ENCODE measurements around the gene STAC2.

STAC2 gene

DNA sequence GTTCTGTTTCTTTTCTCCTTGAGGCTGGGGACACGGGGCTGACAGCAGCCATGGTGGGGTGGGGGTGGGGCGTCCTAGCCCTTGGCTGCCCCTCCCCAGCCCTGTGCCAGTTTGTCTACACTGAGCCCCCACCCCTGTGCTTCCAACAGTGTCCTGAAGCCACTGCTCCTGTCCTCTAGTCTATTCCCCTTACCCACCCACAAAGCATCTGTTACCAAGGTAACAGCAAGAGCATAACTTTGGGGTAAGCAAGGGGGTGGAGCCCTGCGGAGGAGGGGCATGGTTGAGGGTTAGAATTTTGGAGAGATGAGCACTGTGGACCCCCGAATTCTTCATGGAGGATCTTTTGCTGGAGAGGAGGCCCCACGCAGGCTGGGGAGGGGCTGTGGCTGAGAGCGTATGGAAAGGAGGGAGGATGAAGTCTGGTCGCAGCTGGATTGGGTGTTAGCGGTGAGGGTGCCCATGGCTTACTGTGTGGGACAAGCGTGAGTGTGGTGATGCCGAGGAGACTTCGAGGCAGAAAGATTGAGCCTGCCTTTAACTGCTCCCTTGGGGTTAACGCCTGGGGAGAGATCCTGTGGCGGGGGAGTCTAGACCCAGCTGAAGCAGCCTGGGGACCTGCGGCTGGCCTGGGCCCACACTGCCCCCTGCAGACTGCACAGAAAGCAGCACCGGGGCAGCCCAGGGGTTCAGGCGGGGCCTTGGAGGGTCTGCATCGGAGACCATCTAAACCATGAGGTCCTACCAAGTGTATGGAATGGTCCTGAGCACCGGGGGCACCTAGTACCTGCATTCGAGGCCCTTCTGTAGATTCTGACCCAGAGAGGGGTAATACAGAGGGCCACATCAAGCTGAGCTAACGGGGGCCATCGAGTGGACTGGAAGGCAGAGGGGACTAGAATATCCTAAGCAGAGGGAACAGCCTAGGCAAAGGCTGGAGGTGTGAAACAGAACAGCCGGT is 6.1 kb upstream of the STAC2 start:
- no peak for DNase-seq (ENCODE audit: low spot score)

DNA sequence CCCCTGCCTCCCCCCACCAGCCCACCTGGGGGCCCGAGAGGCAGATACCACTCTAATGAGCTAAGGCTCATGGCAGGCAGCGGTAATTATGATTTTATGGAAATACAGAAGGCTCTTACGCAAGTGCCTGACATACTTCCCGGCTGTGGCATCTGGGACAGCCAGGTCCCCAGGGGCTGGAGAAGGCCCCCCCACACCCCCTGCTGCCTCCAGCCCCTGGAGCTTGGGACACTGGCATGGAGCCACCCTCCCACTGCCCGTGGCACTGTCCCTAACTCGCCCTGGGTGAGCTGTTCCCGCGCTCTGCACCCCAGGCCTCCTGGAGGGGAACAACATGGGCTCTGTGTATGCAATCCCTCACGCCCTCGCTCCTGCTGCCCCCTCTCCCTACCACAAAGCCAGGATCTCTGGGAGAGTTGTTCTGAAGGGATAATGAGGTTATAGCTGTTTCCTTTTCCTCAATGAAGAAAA is 5.4 kb upstream of the STAC2 start:
- no peak for DNase-seq (ENCODE audit: low spot score)

DNA sequence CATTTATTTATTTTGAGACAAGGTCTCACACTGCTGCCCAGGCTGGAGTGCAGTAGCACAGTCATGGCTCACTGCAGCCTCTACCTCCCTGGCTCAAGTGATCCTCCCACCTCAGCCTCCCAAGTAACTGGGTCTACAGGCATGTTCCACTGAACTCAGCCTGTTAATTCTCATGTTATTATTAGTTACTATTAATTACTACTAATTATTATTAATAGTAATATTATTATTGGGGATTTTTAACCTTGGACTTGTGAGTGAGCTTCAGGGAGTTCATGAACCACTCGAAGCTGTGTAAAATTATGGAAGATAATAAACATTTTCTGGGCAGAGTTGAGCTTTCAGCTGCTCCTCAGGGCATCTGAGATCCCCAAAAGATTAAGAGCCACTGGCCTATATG is 4.6 kb upstream of the STAC2 start:
- no peak for DNase-seq (ENCODE audit: low spot score)

DNA sequence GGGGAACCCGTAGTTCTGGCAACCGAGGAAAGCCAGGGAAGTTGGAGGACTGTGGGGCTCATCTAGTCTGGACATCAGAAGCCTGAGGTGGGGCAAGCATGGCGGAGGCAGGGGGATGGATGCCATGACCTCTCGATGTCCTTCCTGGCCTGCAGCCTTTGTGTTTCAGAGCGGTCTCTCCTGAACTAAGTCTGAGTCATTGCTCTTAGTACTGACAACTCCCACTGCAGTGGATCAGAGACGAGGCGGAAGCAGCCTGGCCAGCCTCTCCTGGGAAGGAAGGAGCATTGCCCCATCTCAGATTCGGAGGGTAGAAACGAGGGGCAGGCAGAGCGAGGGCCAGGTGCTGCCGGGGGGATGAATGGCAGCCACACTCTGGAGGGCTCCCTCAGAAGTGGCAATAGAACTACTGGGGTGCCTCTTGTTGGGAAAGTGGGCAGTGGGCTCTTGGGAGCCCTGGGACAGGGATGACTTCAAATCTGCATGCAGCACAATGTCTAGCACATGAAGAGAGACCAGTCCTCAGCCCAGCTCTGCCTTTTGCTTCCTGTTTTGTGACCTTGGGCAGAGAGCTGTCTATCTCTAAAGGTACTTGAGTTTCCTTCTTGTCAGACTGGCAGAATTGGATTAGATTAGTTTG is 3.6 kb upstream of the STAC2 start:
- DNase-seq (ENCODE audit: low spot score), result no peak

DNA sequence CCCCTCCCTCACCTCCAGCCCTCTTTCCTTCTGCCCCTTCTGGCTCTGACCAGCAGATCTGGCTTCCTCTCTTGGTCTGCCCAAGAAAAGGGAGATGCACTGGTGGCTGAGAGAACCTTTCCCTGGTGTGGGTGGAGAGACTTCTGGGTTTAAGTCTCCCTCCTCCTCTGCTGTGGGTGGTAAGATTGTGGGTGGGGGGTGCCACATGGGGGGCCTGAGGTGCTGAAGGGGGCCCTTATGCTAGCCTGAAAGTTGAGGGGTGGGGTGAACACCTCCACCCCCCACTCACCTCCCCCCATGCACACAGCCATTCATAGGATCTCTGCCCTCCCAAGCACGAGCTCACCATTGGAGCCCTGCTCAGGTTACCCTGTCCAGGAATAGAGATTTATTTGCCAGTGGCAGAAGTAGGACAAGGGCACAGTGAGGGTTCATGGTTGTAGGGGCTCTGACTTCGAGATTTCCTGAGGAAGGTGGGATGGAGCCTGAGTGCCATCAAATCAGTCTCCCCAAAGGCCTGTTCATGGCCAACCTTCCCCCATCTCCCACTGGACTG is 1.7 kb upstream of the STAC2 start:
- DNase-seq (ENCODE audit: low spot score), result no peak

DNA sequence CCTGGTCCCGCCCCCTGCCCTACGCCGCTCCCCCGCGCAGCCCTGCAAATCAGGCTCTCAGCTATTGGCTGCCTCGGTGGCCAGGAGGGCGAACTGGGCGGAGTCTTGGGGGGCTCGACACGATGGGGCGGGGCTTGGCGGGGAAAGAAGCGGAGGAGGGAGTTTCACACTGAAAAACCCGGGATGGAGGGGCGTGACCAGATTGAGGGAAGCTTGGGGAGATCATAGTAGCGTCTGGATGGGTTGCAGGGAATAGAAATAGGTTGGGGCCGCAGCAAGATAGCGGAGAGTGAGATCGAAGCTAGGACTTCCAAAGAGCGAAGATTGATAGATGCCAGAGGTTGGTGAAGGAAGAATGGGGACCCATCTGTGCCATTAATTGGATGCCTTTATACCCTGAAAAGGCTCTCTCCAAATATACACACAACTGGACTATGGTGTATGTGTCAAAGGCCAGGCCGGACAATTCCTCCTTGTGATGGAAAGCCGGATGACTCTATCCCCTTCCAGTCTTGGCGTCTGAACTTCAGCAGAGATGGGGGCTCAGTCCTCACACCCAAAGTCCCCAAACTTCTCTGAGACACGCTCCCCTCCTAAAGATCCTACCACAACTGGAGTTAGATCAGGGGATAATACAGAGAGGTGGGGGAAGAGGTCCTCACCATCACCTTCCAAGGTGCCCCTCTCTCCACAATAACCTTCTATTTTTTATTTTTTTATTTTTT is 376 bp upstream of the STAC2 start:
- no peak for DNase-seq (ENCODE audit: low spot score)

DNA sequence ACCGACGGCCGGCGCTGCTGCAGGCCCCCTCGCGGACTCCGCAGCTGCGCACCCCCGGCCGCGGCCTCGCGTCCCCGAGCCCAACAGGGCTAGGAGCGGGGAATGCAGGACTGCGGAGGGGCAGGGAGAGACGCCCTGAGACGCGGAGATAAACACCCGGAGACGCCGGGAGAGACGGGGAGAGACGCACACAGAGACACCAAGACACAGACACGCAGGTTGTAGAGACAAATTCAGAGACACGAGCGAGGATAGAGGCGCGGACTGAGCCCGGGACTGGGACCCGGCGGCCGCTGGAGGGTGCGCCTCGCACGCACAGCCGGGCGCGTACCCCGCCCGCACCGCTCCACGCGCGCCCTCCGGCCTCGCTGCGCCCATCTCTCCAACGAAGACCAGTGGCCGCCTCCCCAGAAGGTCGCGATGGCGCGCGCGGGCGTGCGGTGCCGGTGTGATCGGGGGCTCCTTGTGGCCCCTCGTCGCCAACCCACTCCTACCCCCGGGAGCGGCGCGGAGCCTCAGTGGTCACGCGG is 902 bp downstream of the STAC2 start:
- no peak for DNase-seq (ENCODE audit: low spot score)

DNA sequence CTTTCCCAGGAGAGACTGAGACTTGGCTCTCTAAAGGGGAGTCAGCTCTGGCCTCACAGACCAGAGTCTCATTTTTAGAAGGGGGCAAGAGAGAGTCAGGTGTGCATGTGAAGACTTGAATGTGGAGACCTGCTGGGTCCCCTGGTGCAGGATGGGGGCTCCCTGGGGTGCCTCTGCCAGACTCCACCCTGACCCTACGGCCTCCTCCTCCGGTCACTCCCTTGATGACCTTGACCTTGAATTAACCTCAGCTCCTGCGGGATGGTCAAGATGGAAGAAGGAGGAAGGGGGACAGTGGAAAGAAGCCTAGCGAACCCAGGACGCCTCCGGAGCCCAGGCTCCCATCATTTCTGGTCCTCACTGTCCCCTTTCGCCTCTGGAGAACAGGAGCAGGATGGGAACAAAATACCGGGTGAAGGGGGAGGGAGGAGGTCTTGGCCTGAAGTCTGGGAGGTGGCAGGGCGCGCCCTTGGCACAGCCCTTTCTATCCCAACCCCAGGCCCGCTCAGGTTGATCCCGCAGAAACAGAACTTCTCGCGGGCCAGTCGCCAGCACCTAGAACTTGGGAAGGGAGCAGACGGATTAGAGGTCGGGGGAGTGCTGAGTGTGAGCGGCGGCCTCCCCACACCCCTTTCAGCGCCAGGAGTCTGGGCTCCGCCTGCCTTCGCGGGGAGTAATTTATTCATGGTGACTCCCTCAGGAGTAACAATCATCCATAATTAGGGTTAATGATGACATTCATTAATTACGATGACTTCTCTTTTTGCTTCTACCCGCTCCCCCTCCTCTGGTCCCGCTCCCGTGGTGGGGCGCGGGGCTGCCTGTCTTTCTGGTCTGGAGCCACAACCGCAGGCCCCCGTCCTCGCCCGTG is 1.6 kb downstream of the STAC2 start:
- no peak for DNase-seq (ENCODE audit: low spot score)

DNA sequence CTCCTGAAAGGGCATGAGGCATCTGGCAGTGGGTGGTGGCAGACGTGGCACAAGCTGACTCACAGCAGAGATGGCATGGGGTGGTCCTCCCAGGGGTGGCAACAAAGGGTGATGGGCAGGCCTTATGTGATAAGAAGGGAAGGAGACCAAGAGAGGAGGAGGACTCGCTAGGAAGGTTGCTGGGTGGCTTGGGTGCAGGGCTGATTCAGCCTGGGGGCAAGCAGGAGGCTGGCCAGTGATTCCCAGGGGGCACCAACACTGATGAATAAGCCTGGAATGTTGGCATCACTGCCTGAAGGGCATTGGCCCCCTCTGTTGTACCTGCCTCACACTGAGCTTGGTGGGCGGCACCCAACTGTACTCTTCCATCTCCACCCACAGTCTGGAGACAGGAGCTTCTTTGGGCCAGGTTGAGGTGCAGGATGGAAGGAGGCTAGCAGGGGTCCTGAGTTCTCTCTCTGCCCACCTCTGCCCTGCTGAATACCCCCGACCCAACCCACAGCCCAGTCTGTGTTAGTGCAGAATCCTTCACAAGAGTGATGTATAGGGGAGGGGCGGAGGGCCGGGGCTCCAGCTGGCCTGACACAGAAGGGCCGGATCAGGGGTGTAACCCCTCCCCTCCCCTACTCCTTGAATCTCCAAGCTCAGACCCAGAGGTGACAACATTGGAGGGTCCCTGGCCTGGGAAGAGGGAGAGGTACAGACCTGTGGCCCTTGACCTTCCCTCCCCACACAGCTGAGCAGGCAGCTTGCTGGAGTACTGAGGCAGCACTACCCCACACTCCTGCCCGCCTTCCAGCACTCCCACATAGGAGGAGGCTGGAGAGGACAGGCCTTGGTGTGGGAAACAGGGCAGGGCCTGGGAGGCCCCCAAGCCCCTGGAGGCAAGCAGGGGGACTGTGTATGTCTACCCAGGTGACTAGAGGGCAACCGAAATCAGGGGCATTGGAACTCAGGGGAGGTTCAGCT is 2.6 kb downstream of the STAC2 start:
- no peak for DNase-seq (ENCODE audit: low spot score)

DNA sequence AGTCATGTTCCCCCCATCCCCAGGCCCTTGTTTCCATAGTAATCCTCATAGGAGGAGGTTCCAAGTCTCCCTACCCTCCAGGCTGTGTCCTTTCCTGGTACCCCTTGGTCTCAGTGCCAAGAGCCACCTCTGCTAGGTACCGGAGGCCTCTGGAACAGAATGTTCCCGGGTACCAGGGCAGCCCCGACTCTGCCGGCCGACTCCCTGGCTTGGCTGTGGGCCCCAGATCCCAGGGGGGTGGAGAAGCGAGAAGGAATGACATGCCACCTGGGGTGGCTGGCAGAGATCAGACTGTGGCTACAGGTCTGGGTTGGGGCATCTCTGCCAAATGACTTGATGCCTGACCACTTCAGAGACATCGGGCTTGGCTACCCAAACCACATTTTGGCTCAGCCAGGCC is 3.6 kb downstream of the STAC2 start:
- DNase-seq (ENCODE audit: low spot score), result peak; percentile 47

DNA sequence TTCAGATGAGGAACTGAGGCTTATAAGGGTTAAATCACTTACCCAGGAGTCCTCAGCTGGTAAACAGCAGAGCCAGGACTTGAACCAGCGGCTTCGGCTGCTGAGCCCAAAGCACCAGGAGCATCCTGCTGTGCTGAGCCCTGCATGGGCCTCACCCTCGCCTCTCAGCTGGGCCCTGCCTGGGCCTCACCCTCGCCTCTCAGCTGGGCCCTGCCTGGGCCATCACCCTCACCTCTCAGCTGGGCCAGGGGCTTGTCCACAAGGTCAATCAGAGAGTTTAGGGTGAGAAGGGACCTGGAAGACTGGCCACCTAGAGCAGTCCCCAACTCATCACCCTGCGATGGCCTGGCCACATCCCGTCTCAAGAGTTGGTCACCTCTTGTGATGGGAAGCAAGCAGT is 4.2 kb downstream of the STAC2 start:
- no peak for DNase-seq (ENCODE audit: low spot score)

DNA sequence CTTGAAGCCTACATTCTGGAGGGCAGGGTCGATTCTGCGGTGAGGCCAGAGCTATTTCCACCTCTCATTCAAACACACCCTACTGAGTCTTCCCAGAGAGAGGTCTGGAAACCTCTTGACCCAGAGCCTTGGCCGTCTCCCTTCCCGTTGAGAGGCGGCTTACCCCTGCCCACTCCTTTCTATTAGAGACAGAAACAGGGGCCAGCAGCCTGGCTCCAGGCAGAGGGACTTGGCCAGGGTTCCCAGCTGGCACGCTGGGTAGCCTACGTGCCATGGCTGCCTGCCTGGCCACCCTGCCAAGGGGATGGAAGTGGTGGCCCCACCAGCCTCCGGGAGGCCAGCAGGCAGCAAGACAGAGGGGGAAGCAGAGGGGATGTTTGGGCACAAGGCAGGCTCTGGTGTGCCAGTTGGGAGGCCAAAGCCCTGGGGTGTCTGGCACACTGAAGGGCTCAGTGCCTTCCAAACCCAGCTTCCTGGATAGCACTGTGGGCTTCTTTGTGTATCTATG is 6.0 kb downstream of the STAC2 start:
- no peak for DNase-seq (ENCODE audit: low spot score)

DNA sequence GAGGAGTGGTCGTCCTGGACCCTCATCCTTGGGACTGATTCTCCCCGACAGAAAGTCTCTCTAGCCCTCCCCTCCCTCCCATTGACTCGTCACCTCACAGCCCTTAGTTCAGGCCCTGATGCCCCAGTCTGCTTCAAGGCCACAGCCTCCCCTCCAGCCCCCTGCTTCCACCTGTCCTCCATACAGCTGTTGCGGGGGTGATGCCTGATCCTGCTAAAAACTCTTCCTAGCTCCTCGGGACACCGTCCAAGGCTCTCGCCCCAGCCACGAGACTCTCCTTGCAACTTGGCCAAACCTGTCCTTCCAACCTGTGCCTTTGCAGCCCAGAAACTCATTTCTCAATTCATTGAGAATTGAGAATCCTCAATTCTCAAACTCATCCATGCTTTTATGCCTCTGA is 6.8 kb downstream of the STAC2 start:
- DNase-seq (ENCODE audit: low spot score), result no peak

DNA sequence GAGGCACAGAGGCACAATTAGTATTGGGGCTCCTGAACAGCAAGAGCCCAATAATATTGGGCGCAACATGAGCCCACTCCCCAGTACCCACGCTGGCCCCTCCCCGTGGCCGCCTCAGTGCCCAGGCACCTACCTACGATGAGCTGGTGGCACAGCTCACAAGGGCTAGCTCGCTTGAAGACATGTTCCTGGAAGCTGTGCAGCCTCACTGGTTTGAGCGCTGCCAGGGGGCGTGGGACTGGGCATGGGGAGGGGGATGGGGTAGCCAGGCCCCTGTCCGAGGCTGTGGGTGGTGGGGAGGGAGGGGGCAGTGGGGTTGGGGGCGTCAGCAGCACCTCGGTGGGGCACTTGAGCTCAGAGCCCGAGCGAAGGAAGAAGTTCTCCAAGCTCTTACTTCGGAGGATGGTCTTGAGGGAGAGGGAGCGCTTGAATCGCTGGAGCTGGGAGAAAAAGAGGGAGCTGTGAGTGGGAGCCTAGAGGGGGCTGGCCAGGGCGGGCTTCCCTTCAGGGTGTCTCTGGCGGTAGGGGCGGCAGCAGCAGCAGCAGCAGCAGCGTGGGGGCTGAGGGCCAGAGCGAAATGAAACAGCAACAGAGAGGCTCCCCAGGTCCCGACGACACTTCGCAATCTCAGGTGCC is 7.9 kb downstream of the STAC2 start:
- DNase-seq (ENCODE audit: low spot score), result no peak

DNA sequence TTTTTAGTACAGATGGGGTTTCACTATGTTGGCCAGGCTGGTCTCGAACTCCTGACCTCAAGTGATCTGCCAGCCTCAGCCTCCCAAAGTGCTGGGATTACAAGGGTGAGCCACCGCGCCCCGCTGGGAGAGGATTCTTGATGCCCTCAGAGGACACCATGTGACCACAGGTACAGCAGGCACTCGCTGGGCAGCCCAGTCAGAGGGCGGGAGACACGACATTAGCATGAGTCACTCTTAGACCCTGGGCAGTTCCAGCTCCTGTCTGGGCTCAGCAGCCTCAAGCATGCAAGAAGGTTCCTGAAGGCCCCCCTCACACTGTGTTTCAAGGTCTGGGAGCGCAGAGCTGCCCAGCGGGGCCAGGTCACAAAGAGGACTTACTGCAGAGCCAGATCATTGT is 11.9 kb downstream of the STAC2 start:
- DNase-seq (ENCODE audit: low spot score), result peak; percentile 83

DNA sequence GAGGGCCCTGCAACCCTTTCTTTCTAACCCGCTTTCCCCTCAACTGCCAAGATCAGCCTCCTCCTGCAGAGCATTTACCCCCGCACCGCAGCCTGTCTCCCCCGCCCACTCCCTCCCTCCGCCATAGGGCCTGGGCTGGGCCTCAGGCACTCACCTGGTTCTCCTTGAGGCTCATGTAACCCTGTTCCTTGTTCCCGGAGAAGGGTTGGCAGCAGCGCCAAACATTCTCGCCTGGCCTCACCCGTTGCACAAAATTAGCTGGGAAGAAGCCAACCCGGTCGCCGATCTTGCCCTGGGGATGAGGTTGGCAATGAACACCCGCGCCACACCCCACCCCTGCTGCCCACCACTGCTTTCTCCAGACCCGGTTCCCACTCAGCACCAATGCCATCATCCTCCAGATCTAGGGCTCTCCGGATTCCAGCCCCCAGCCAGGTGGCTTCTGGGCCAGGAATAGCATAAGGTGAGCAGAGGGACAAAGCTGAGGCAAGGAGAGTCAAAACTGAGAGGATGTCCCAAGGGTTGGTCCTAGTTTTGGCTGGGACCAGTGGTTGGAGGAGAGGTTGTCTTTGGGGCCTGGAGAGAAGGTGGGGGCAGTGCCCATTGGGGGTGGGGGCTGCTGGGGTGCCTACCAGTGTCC is 12.8 kb downstream of the STAC2 start:
- DNase-seq (ENCODE audit: low spot score), result no peak

DNA sequence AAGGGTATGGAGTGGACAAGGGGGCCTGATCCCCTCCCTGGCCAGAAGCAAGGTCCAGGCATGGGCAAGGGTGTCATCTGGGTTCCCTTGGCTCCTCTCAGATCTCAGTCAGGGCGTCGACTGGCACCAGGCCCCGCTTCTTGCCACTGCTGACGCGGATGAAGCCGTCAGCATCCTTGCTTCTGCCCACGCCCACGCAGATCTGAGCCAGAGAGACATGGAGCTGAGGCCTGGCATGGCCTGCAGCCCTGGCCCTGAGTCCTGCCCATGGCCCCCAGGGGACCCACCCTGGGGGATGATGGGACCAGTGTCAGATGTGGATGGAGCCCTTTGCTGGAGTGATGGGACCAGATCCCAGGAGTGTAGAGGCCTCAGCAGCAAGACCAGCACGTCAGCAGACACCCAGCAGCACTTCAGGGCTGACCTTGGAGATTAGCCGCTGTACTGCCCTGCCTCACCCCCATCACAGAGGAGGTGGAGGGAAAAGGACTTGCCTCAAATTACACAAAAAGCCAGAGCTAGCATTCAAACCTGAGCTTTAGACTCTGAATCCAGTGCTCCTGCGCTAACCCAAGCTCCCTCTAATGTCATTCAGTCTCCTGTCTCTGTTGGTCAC is 13.4 kb downstream of the STAC2 start:
- DNase-seq (ENCODE audit: low spot score), result no peak

DNA sequence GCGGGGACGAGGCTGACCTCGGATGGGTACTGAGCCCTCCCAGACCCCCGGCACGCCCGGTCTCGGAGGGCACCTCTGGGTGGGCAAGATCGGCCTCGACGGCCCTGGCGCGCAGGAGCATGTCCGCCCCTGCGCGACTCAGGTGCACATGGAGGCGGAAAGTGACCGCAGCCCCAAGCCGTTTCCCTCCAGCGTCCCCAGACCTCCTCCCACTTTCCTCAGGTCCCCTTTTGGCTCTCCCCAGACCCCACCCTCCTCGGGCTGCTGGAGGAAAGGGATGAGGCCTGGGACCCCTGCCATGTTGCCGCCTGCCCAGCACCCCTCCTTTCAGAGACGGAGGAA is 15.7 kb downstream of the STAC2 start:
- no peak for DNase-seq (ENCODE audit: low spot score)
